Lung (tissue), 12 donors: Measurements from ENCODE around the gene CRYGN. TPM values are rescaled to one million over a fixed set of nuclear protein-coding genes. Genes with fewer than 3 reads are reported as not detected.

ENCODE experiments used
- ATAC-seq: fragments of 200-7000 bp; cut with Tn5 transposase; one replicate; pipeline ENCODE4 v1.9.1; 2020; ENCODE audit warnings: moderate number of reproducible peaks; ENCODE audit not compliant: insufficient read depth, low FRiP score
- DNase-seq, 3 donors: peaks; one replicate each; pipeline ENCODE4 v3.0.0-alpha.2; 2013 to 2017
- H3K27ac ChIP-seq, 2 donors: one replicate each; pipeline ENCODE4 v1.5.1; 2013; ENCODE audit warnings: mild to moderate bottlenecking in 2 of 2, moderate library complexity in 2 of 2, control low read depth in 1 of 2, inconsistent platforms in 1 of 2, low read depth in 1 of 2, low read length in 1 of 2
- H3K27me3 ChIP-seq, 3 donors: one replicate each; pipeline ENCODE4 v1.5.1; 2013; ENCODE audit warnings: low read length in 2 of 3; ENCODE audit not compliant: control insufficient read depth in 3 of 3, insufficient read depth in 3 of 3
- H3K36me3 ChIP-seq, 4 donors: one replicate each; pipeline ENCODE4 v1.5.1; 2013; ENCODE audit warnings: low read length in 4 of 4, mild to moderate bottlenecking in 1 of 4, moderate library complexity in 1 of 4; ENCODE audit not compliant: control insufficient read depth in 4 of 4, insufficient read depth in 4 of 4
- H3K4me1 ChIP-seq, 5 donors: one replicate each; pipeline ENCODE4 v1.5.1; 2013; ENCODE audit warnings: low read length in 5 of 5, mild to moderate bottlenecking in 2 of 5, moderate library complexity in 1 of 5; ENCODE audit not compliant: control insufficient read depth in 5 of 5, insufficient read depth in 5 of 5
- H3K4me3 ChIP-seq: one replicate; pipeline ENCODE4 v1.5.1; 2013; ENCODE audit warnings: mild to moderate bottlenecking, control low read depth, moderate library complexity
- H3K9ac ChIP-seq, 2 donors: one replicate each; pipeline ENCODE4 v1.5.1; 2013; ENCODE audit warnings: low read length in 2 of 2, control low read depth in 1 of 2; ENCODE audit not compliant: insufficient read depth in 1 of 2
- H3K9me3 ChIP-seq, 4 donors: one replicate each; pipeline ENCODE4 v1.5.1; 2013; ENCODE audit warnings: low read length in 3 of 4, mild to moderate bottlenecking in 1 of 4, moderate library complexity in 1 of 4; ENCODE audit not compliant: control insufficient read depth in 4 of 4, insufficient read depth in 3 of 4
- WGBS, 2 donors: extraction: QIAGEN DNeasy Blood & Tissue Kit; methylation state at CpG; one replicate each; pipeline ENCODE4 v1.1.7; 2013; 5-methylcytosine and 5-hydroxymethylcytosine counted together
- polyA plus RNA-seq, 2 donors: library from polyadenylated mRNA; stranded (reverse); fragments of 200-250 nt; gene quantifications; one replicate each; pipeline ENCODE4 v1.2.1, GENCODE V29; 2013
- total RNA-seq, 2 donors: library from RNA; depleted of rRNA in 1 of 2; stranded (reverse); fragments of >200 nt in 1 of 2; gene quantifications; one replicate each; pipeline ENCODE4 v1.2.1, GENCODE V29; 2014 to 2021
- TF ChIP-seq, protein P1 (sequence below): IDR thresholded peaks from 2 replicates; pipeline ENCODE4 v1.5.1; 2012; ENCODE audit warnings: mild to moderate bottlenecking; ENCODE audit errors: control extremely low read depth, extremely low read depth
- donor health status: control.
- donor health status: control.
- donor health status: Bipolar disorder and iron deficiency.
- donor health status: healthy.
- donor health status: DM: yes; HTN: yes; CAD: no.

CRYGN gene
- total and polyA plus RNA-seq, 4 donors = 0.07 to 0.34 (median 0.28) TPM; not detected in 1

DNA sequence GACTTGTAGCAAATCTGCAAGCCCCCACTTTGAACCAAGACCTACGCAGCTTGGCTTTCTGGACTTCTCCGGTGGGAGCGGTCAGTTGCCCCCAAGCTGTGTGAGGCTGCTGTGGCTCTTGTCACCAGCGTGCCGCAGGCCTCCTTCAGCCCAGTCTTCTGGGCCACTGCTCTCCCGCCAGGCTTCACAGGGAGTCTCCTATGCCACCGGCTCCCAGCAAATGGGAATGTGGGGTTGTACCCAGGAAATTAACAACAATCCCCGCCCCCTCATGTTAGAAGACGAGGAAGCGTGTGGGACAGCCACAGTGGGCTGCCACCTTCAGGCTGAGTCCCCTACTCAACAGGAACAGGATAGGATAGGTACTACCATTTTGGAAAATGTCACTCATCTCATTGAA, 34.4 kb downstream of the CRYGN start:
- WGBS, 2 donors = 92 to 95% methylated on average over 10 of the region's 10 CpGs
- H3K4me3 ChIP-seq = no peak overlapping the region
- peaks cover 0 to 2% (median 0%) of the 10 kb centered on the region in 4 donors for H3K9me3 ChIP-seq
- H3K36me3 ChIP-seq = peaks cover 0 to 4% (median 0%) of the 10 kb centered on the region in 4 donors
- no peak for ATAC-seq
- no peak overlapping the region for H3K9ac ChIP-seq
- no peak for DNase-seq
- peaks cover 0 to 26% (median 14%) of the 10 kb centered on the region in 5 donors for H3K4me1 ChIP-seq
- peaks cover 0 to 5% (median 0%) of the 10 kb centered on the region in 3 donors for H3K27me3 ChIP-seq
- H3K27ac ChIP-seq = no peak overlapping the region
- TF ChIP-seq, protein P1, sequence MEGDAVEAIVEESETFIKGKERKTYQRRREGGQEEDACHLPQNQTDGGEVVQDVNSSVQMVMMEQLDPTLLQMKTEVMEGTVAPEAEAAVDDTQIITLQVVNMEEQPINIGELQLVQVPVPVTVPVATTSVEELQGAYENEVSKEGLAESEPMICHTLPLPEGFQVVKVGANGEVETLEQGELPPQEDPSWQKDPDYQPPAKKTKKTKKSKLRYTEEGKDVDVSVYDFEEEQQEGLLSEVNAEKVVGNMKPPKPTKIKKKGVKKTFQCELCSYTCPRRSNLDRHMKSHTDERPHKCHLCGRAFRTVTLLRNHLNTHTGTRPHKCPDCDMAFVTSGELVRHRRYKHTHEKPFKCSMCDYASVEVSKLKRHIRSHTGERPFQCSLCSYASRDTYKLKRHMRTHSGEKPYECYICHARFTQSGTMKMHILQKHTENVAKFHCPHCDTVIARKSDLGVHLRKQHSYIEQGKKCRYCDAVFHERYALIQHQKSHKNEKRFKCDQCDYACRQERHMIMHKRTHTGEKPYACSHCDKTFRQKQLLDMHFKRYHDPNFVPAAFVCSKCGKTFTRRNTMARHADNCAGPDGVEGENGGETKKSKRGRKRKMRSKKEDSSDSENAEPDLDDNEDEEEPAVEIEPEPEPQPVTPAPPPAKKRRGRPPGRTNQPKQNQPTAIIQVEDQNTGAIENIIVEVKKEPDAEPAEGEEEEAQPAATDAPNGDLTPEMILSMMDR = no peak

DNA sequence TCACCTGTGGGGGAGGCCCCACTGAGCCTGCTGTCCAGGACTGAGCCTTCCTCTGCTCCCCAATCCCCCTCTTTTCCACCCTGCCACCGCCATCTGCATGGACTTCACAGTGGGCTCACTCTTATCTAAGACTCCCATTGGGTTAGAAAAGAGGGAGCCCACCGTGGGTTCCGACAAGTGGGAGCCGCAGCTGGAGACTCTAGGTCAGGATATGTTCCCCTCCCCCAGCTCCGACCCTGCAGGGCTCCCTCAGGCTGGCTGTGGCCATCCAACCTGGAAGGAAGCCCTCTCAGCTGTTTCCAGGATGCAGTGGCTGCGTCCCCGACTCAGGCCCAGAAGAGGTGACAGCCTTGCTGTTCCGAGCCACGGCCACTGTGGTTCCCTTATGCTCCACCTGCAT, 34.9 kb downstream of the CRYGN start:
- WGBS, 2 donors = 77 to 79% methylated on average over 9 of the region's 9 CpGs
- ATAC-seq (no peak), DNase-seq (no peak)

DNA sequence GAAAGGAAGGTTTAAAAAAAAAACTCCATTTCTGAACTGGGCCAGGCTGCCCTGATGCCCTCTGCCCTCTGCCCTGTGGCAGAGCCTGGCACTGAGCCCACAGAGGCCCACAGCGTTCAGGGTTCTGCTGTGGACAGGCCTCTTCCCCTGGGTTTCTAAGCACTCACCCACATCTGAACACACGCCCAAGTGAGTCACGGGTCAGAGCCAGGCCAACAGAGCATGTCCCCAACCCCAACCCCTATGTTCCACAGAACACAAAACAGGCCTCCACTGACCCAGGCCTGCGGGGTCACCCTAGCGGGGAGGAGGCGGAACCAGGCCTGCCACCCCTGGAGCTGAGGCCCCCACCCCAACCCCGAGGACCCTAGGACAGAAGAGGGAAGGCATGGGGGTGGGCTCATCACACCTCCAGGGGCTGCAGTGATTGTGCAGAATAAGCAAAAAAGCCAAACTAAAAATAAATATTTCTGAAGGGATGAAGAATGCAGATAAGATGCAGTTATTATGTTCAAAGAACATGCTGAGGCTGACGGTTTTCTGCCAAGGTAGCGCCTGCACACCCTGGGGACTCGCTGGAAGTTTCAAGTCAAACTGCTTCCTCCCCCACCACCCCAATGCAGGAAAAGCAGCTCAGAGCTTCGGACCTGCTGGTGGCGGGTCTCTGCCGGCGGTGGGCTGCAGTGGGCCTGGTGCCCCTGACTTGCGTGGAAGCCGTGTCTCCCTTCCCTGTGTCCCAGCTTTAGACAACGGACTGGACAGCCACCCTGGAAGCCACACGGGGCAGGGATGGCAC, 35.5 kb downstream of the CRYGN start:
- H3K4me1 ChIP-seq = peaks cover 0 to 24% (median 11%) of the 10 kb centered on the region in 5 donors
- no peak overlapping the region for H3K9ac ChIP-seq
- H3K4me3 ChIP-seq = no peak overlapping the region
- H3K9me3 ChIP-seq = peaks cover 0 to 2% (median 0%) of the 10 kb centered on the region in 4 donors
- TF ChIP-seq, protein P1 = no peak
- peaks cover 0 to 4% (median 0%) of the 10 kb centered on the region in 4 donors for H3K36me3 ChIP-seq
- DNase-seq (peak in 2 of 3 donors; percentile 51 to 71), ATAC-seq (peak; percentile 66)
- H3K27me3 ChIP-seq = peaks cover 0 to 2% (median 0%) of the 10 kb centered on the region in 3 donors
- H3K27ac ChIP-seq = peak overlapping the region in 1 of 2 donors; percentile 6
- 69 to 84% methylated on average over 18 of the region's 18 CpGs for WGBS, 2 donors

More for the DNA sequence above, 34.9 kb downstream of the CRYGN start:
- Histone ChIP-seq H3K9me3 (peaks cover 0 to 2% (median 0%) of the 10 kb centered on the region in 4 donors), H3K27ac (peak overlapping the region in 1 of 2 donors; percentile 6), H3K9ac (no peak overlapping the region), H3K36me3 (peaks cover 0 to 4% (median 0%) of the 10 kb centered on the region in 4 donors), H3K4me1 (peaks cover 0 to 24% (median 11%) of the 10 kb centered on the region in 5 donors), H3K4me3 (no peak overlapping the region), H3K27me3 (peaks cover 0 to 2% (median 0%) of the 10 kb centered on the region in 3 donors)
- TF ChIP-seq, protein P1 = no peak
